ENCODE data around the gene SLC37A4. TPM values are rescaled to one million over a fixed set of nuclear protein-coding genes. Genes with fewer than 3 reads are reported as not detected.
"Not testable (repeated sequence)": the region's sequence is repeated elsewhere in the genome, so short reads cannot be mapped to it uniquely, and the experiment has no call there.

The SLC37A4 gene
- total RNA-seq, 1 donor = 9.5 TPM

GRCh38 chr11:119041821-119042514 lies 11.3 kb upstream of the SLC37A4 start:
- no peak overlapping the region for H3K4me3 ChIP-seq (ENCODE audit: low read depth, low read length)
- no peak for TF ChIP-seq CTCF (IDR thresholded peaks at IDR 0.05; ENCODE audit: insufficient read depth, low read depth, low read length)
- no peak for DNase-seq (ENCODE audit: low read depth)

- H3K4me3 ChIP-seq (ENCODE audit: low read depth, low read length); DNase-seq (ENCODE audit: low read depth): not testable (repeated sequence)
Measured at GRCh38 chr11:119039471-119039870, 8.8 kb upstream of the SLC37A4 start.

- DNase-seq (ENCODE audit: low read depth) = no peak
- H3K4me3 ChIP-seq (ENCODE audit: low read depth, low read length) = no peak overlapping the region
Measured at GRCh38 chr11:119038884-119039283, 8.2 kb upstream of the SLC37A4 start.

GRCh38 chr11:119034813-119035212 lies 4.1 kb upstream of the SLC37A4 start:
- TF ChIP-seq CTCF (IDR thresholded peaks at IDR 0.05; ENCODE audit: insufficient read depth, low read depth, low read length) = no peak
- DNase-seq (ENCODE audit: low read depth) = no peak
- H3K4me3 ChIP-seq (ENCODE audit: low read depth, low read length) = no peak overlapping the region

More at GRCh38 chr11:119038884-119039283, 8.2 kb upstream of the SLC37A4 start:
- no peak for TF ChIP-seq CTCF (IDR thresholded peaks at IDR 0.05; ENCODE audit: insufficient read depth, low read depth, low read length)

- not testable (repeated sequence) for H3K4me3 ChIP-seq (ENCODE audit: low read depth, low read length); DNase-seq (ENCODE audit: low read depth)
Measured at GRCh38 chr11:119033421-119033820, 2.7 kb upstream of the SLC37A4 start.

- no peak overlapping the region for H3K4me3 ChIP-seq (ENCODE audit: low read depth, low read length)
- no peak for DNase-seq (ENCODE audit: low read depth)
- TF ChIP-seq CTCF (IDR thresholded peaks at IDR 0.05; ENCODE audit: insufficient read depth, low read depth, low read length) = no peak
Measured at GRCh38 chr11:119031912-119032280, 1.2 kb upstream of the SLC37A4 start.

- H3K4me3 ChIP-seq (ENCODE audit: low read depth, low read length) = peak overlapping the region; percentile 94
- TF ChIP-seq CTCF (IDR thresholded peaks at IDR 0.05; ENCODE audit: insufficient read depth, low read depth, low read length) = no peak
- no peak for DNase-seq (ENCODE audit: low read depth)
Measured at GRCh38 chr11:119030029-119030328, 698 bp downstream of the SLC37A4 start.

- peak overlapping the region; percentile 94 for H3K4me3 ChIP-seq (ENCODE audit: low read depth, low read length)
- DNase-seq (ENCODE audit: low read depth) = no peak
Measured at GRCh38 chr11:119029340-119030028, 1.2 kb downstream of the SLC37A4 start.

More at GRCh38 chr11:119029340-119030028, 1.2 kb downstream of the SLC37A4 start:
- no peak for TF ChIP-seq CTCF (IDR thresholded peaks at IDR 0.05; ENCODE audit: insufficient read depth, low read depth, low read length)
